HEK293 (cell line): ENCODE data around the gene EPS8L1.

Experiments
- ZNF76 ChIP-seq: fragments of 450-650 bp; formaldehyde crosslinking; IDR thresholded peaks from 2 replicates; pipeline ENCODE4; 2016; ENCODE audit warnings: low read depth, missing biosample characterization, missing genetic modification characterization, borderline replicate concordance
- ZNF776 ChIP-seq: fragments of 450-650 bp; formaldehyde crosslinking; IDR thresholded peaks from 2 replicates; pipeline ENCODE4 v1.5.0; 2017; ENCODE audit warnings: missing biosample characterization, missing genetic modification characterization, borderline replicate concordance

DNA sequence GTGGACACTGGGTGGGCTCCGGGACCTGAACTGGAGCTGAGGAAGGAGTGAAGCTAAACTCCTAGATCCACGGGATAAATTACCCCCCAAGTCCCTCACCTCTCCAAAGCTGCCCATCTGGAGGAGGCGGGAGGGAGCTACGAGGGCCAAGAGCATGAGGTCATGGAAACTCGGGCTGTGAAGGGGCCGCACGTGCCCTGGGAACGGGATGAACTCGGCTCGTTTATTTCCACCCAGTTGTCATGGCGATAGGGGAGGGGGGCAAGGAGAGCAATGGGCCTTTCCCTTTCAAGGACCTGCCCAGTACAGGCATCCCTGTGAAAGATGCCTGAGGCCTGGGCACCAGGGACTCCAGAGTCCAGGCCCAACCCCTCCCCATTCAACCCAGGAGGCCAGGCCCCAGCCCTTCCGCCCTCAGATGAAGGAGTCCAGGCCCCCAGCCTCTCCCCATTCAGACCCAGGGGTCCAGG is 37.9 kb downstream of the EPS8L1 start:
- no peak for TF ChIP-seq ZNF76 (tag by site-specific recombination)
- no peak for TF ChIP-seq ZNF776 (tag by site-specific recombination)
